ENCODE results near the gene DDAH2.

DDAH2 gene

DNA sequence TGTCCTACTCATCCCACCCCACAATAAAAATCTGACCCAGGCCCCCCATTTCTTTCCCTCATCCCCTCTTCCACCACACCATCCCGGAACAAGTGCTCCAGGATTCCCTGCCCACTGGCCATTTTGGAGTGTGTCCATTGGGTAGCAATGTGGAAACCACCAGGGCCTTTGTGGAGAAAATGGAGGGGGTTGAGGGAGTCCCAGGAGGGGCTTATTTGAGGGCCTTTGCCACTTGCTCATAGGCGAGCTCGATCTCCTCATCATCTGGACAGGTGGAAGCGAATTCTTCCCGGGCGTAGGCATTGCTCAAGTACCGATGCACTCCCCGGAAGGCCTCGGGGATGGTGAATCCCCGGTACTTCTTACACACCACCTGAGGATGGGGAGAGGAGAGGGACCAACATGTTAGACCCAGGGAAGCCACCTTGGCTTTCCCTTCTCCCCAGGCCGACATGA lies 1.6 kb upstream of the DDAH2 start:
- no peak for DNase-seq

GRCh38 chr6:31729979-31730630 lies 1.0 kb upstream of the DDAH2 start:
- DNase-seq, result peak; percentile 77

GRCh38 chr6:31729515-31729978 lies 448 bp upstream of the DDAH2 start:
- DNase-seq, result peak; percentile 88

- DNase-seq, result no peak
Observed at GRCh38 chr6:31727717-31728671, 1.1 kb downstream of the DDAH2 start.

- no peak for DNase-seq
Observed at GRCh38 chr6:31727034-31727716, 1.9 kb downstream of the DDAH2 start.

- no peak for DNase-seq
Observed at GRCh38 chr6:31725502-31726350, 3.4 kb downstream of the DDAH2 start.

- DNase-seq, result no peak
Observed at GRCh38 chr6:31723980-31724691, 5.0 kb downstream of the DDAH2 start.

DNA sequence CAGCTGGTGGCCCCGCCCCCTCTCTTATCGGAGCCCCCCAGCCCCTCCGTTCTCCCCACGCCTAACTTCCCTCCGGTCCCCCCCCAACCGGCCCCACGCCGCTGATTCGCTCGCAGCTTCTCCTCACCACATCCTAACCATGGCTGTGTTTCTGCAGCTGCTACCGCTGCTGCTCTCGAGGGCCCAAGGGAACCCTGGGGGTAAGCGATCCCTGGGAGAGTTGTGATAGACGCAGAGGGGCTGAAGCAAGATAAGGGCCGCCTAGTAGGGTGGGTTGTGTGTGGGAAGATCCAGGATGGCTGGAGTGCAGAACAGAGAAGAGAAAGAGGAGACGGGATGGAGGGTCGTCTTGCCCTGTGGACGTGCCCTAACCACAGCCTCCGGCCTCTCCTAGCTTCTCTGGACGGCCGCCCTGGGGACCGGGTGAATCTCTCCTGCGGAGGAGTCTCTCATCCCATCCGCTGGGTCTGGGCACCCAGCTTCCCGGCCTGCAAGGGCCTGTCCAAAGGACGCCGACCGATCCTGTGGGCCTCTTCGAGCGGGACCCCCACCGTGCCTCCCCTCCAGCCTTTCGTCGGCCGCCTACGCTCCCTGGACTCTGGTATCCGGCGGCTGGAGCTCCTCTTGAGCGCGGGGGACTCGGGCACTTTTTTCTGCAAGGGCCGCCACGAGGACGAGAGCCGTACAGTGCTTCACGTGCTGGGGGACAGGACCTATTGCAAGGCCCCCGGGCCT lies 5.7 kb downstream of the DDAH2 start, which contains the start of gene MPIG6B:
MPIG6B (plus strand) TSS at position 129 of the 735 bp plus-strand sequence; CDS start at position 140, 11 bp downstream.
- no peak for DNase-seq

- DNase-seq, result no peak
Observed at GRCh38 chr6:31722173-31722572, 6.9 kb downstream of the DDAH2 start.

DNA sequence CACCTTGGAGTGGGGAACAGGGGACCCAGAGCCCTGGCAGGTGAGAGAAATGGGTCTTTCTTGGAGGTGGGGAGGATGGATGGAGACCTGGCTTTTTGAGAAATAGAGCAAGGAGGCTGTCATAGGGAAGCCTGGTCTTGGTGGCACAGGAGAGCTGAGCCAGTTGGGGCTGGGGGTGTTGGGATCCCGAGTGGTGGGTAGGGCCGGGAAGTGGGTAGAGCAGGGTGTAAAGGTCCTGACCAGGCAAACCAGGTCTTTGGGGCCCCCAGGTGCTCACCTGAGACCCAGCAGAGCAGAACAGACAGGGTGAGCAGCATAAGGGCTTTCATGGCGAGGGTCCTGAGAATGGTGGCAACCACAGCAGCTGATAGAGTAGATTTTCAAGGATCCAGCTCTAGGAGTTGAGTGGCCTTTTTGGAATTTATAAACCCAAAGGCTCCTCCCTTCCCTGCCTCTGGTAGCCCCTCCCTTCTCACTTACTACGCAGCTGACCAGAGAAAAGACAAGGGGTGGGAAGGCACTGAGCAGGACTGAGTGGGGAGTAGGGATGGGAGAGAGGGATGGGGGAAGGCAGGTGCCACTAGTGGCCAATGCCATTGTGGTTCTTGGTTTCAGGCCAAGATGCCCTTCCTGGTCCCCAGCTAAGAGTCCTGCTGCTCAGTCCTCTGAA lies 7.6 kb downstream of the DDAH2 start, which contains the start of gene LY6G6C:
LY6G6C (minus strand) TSS at position 396 of the 670 bp plus-strand sequence; CDS start at position 329, 67 bp downstream.
- DNase-seq, result no peak

DNA sequence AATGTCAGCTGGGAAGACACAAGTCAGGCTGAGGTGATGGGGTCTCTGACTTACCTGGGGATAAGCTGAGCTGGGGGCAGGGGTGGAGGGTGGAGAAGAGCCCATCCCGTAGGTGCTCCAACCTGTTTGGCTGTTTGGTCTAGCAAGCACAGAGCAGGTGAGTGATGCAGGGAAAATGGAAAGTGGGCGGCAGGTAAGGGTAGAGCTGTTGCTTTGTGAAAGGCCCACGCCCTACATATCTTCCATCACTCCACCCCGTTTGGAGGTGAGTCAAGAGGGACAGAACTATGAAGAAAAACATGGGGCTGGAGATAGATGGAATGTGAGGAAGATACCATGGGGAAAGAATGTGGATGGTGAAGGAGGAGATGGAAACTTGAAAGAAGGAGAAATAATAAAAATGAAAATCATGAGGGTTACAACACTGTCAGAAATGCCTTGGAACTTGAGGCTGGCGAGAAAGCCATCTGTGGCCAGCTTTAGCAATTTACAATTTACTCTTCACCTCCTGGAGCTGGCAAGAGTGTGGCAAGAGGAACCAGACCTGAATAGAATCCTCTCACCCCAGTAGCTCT lies 8.8 kb downstream of the DDAH2 start:
- no peak for DNase-seq

DNA sequence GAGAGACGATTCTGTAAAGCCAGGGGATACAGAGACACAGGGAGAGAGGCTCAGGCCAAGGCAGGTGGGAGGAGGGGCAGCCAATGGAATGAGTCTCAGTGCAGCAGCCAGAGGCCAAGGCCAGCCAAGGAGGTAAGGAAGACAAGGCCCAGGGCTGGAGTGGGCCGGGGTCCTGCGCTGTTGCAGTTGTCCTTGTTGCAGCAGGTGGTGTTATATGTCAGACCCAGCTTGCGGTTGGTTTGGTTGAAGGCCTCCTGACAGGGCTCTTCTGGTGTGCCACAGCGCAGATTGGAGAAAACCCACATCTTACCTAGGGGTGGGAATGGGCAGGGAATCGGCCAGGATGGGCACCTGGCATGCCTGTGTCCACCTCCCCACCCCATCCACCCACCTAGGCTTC lies 10.1 kb downstream of the DDAH2 start:
- no peak for DNase-seq

DNA sequence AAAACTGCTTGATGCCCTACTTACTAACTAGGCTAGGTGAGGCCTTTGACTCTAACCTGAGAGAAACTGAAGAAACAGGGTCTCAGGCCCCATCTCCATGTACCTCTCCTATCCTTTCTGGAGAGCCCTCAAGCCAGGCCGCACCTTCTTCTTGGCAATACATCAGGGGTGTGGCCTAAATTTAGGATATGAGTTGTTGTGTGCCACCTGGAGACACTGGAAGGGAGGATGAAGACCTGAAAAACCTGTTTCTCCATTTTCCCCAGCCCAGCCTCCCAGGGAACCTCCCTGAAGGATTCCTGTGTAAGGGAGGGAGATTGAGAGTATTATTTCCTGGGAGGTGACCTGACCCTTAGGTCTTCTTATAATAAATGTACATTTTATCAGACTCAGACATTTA lies 10.8 kb downstream of the DDAH2 start:
- DNase-seq, result no peak

DNA sequence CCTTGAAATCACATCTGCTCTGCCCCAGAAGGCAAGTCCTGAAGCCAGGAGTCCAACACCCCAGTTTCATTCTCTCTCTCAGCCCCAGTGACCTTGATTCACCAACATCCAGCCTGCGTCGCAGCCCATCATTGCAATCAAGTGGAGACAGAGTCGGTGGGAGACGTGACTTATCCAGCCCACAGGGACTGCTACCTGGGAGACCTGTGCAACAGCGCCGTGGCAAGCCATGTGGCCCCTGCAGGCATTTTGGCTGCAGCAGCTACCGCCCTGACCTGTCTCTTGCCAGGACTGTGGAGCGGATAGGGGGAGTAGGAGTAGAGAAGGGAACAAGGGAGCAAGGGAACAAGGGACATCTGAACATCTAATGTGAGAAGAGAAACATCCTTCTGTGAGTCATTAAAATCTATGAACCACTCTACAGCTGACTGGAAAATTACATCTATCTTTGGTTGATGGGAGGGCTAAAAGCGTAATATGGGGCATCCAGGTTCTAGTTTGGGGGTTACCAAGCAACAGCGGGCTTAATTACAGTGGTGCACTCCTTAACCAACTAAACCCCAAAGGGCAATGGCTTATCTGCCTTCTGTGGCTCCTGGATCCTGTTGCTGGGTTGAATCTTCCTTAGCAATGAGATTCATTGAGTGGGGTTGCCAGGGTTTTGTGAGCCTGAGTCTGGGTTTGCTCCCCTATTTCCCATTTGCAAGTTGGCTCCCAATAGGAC lies 11.4 kb downstream of the DDAH2 start:
- DNase-seq, result no peak

GRCh38 chr6:31715022-31715958 lies 13.8 kb downstream of the DDAH2 start, which contains the start of gene LY6G6D:
Gene LY6G6D, plus strand, starts transcription at chr6:31715348. Its CDS starts 8 bp downstream, at chr6:31715356.
- DNase-seq, result no peak

- DNase-seq, result no peak
Observed at GRCh38 chr6:31713991-31714684, 15.0 kb downstream of the DDAH2 start.

- DNase-seq, result no peak
Observed at GRCh38 chr6:31713465-31713864, 15.6 kb downstream of the DDAH2 start.

Data from activated CD4-positive, alpha-beta T cell treated with anti-CD3 and anti-CD28 coated beads, Interleukin-2, Interleukin-6, amounts not matched to agents 100 ng/mL and 50 ng/mL, durations not matched to agents 16 hours and 8 hours (primary cell).